NCI-H2171 treated with DMSO at 0.1 percent for 48 hours (cell line): ENCODE data around the gene ACTN1.

Experiments used
- DNase-seq: peaks from one replicate; lab custom pipeline; 2025; lab: John Stamatoyannopoulos, UW

ACTN1 gene

DNA sequence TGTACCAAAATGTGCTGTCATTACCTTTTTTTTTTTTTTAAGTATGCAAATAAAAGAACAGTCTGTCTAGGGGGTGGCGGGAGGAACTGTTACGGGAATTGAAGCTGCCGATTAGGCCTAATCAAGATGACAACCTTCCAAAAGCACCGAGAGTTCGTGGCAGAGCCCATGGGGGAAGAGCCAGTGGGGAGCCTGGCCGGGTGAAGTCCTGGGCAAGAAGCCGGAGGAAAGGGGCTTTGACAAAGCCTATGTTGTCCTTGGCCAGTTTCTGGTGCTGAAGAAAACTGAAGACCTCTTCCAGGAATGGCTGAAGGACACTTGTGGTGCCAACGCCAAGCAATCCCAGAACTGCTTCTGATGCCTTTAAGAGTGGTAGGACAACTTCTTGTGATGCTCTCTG lies 42.6 kb downstream of the ACTN1 start:
- no peak for DNase-seq

DNA sequence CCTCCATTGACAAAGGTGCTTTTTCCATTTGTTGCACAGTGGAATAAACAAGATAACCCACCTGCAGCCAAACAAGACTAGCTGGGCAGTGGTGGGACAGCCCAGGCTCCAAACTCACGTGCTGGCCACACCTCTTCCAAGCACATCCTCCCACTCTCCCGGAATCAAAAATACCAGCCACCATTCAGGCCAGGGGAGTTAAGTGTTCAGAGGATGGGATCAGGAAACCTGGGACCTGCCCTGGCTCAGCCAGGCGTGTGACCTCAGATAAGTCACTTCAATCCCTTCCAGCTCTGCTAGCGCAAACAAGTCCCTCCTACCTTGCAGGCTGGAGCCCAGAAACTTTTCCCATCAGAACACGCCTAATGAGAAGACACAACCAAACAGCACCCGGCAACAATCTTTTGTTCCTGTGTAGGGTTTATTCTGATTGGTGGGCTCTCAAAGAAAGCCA lies 43.3 kb downstream of the ACTN1 start:
- no peak for DNase-seq

DNA sequence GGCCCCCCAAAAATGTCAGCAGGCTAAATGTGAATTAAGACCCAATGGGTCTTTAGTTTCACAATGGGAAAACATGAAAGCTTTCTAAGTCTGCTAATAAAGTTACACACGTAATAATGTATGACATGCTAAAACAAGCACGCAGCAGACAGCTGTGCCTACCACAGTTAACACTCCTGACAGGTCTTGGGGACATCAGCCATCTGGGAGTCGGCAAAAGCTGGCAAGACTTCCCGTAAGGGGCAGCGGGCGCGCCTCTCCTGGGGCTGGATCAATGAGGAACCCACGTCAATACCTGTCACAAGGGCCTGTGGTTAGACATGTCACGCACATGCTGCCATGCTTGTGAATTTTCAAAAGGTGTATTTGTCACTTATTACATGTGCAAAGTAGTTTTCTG lies 45.0 kb downstream of the ACTN1 start:
- peak; percentile 83 for DNase-seq

DNA sequence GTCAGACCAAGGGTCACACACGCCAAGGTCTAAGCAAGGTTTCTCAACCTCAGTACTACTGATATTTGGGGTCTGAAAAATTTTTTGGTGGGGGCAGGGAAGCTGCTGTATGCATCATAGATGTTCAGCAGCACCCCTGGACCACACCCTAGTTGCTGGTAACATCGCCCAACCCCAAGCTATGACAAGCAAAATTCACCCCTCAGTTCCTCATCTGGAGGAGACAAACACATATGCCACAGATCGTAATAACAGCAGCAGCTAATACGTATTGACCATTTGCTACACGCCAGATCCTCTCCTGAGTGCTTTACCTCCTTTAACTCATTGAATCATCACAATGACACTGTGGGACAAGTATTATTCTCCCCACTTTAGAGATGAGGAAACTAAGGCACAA lies 46.4 kb downstream of the ACTN1 start:
- no peak for DNase-seq

DNA sequence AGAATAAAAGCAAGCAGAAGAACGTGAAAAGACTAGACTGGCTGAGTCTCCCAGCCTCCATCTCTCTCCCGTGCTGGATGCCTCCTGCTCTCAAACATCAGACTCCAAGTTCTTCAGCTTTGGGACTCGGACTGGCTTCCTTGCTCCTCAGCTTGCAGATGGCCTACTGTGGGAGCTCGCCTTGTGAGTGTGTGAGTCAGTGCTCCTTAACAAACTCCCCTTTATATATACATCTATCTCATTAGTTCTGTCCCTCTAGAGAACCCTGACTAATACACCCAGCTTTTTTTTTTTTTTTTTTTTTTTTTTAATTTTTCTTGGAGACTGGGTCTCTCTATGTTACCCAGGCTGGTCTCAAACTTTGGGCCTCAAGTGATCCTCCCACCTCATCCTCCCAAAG lies 46.9 kb downstream of the ACTN1 start:
- DNase-seq = no peak

DNA sequence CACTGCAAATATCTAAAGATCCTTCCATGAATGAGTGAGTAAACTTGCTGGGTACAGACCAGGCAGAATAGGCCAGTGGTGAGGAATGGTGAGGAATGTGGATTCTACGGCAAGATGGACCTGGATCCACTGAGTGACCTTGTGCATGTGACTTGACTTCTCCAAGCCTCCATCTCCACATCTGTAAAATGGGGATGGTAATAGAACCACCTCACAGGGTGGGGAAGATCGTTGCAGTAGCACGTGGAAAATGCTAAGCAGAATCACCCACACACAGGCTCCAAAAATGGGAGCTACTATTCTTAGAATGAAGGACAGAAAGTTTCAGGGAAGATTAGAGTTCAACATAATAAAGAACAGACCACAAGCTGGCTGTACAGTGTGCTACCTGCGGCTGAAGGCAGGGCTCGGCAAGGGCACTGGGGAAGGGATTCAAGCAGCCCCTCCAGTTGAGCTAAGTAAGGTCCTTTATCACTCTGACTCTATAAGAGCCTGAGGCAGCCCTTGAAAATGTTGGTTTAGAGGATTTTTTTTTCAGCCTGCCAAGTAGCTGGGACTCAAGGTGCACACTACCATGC lies 47.5 kb downstream of the ACTN1 start:
- DNase-seq = no peak

DNA sequence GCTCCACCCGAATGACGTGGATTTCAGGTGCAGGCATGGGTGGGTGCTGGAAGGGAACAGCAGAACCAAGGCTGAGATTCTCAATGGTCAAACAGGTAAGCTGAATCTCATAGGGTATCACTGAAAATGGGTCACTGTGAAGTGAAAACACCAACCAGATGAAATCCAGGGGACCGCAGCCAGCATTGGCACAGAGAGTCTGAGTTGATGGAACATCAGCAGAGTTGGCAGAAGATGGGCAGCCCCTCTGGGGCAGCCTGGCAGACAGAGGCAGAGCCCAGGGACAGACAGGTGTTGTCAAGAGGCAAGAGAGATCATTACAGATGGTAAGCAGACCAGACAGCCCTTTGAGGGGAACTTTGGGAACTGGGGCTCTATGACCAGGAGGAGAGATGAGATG lies 48.0 kb downstream of the ACTN1 start:
- DNase-seq = no peak

DNA sequence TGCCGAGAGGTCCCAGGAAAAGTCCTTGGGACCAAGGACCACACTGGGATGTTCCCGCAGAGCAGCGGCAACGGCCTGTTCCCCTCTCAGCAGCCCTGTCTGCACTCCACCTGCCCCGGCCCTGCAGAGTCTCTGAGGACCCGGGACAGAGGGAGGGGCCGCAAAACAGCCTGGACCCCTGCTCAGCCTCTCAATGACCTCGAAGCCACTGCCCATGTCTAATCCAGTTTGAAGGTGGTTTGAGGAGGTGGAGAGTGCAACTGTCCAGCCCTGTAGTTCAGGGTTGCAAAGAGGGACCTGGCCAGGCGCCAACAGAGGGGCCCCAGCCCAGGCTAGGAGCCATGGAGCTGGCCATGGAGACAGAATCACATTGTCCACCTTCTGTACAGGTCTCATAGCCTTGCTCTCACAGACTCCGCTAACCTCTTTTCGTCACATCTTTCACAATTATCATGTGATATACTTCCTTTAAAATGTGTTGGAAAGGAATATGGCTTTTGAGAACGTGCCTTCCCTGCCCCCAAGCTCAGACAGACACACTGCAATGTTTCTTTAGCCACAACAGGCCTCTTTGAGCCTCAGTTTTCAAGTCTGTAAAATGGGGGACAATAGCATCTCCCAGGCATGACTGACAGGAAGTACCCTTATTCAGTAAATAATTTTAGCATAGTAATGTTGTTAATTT lies 49.3 kb downstream of the ACTN1 start:
- no peak for DNase-seq

DNA sequence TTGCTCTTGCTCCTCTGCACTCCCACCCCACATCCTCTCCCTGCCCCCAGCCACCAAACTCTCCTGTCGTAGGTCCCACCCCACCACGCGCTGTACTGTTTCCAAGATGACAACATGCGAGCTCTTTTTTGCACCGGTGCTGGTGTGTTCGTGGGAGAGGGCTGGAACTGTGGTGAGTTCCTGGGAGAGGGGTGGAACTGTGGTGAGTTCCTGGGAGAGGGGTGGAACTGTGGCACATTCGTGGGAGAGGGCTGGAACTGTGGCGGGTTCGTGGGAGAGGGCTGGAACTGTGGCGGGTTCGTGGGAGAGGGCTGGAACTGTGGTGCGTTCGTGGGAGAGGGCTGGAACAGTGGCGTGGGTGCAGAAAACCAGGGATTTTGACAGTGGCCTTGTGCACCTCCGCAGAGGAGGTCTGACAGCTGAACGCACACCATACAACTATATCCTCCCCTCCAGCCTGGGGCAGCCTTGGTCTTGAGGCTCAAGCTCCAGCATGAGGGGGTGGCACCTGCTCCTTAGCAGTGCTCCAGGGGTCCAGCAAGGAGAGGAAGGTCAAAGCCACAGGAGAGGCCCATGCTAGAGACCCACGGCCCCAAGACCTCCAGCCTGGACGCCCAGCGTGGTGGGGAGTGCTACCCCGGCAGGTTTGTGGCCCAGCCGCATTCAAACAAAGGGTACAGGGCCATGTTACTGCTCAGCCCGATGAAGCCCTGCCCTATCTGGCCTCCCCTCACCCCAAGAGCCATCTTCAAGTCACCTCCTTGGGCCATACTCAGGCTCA lies 50.1 kb downstream of the ACTN1 start:
- DNase-seq = no peak

DNA sequence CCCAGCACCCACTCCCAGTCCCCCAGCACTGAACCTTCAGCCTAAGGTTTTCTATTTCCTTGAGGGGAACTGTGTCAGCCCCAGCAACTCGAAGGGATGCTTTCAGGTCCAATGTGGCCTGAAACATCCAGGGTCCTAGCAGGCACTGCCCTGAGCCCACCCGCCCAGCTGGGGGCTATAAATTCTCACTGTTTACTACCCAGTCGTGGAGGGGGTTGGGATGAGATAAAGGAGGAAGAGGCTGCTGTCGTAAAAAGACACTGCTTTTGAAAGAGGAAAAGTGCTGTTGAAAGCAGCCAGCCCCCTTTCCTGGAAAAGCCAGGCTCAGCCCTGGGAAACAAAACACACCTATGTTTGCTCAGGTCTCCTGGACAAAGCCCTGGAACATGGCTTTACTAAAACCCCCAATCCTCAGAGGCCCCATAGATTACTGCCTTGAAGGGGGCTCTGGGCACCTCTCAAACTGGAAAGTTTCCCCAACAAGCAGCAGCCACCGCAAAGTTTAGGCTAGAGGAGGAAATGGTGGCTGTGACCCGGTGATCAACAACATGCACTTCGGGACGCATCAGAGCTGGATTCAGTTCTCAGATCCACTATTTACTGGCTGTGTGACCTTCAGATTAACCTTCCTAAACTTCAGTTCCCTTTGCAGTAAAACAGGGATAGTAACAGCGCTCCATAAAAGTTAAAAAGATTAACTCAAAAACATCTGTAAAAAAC lies 51.0 kb downstream of the ACTN1 start:
- no peak for DNase-seq

DNA sequence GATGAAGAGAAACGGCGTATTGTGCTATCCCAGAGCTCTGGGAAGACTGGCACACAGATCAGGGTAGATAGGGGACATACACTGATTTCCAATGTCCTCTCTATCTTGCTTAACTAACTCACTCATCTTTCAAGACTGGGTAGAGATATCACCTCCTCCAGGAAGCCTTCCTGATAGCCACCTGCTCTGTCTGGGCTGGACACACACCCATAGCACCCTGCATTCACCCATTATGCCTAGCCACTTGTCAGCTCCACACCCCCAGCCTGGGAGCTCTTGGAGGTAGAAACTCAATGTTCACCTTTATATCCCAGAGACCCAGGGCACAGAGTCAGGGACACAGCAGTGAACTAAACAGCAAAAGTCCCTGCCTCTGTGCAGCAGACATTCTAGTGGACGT lies 52.0 kb downstream of the ACTN1 start:
- DNase-seq = no peak

DNA sequence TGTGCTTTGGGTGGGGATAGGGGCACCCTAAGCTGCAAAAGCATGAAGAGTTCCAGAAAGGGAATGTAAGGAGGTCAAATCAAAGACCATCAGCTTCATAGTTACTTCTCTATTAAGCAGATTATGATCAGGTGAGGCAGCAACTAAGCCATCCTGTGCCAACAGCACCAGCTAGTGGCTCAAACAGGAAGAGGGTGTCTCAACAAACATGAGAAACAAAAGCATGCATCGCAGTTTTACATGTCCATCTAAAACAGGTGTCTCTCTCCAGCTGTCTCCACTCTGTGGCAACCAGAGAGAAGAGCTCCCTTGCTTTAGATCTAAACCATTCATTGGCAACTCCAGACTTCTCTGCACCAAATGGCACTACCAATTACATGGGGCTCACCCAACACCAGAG lies 52.9 kb downstream of the ACTN1 start:
- DNase-seq = no peak

DNA sequence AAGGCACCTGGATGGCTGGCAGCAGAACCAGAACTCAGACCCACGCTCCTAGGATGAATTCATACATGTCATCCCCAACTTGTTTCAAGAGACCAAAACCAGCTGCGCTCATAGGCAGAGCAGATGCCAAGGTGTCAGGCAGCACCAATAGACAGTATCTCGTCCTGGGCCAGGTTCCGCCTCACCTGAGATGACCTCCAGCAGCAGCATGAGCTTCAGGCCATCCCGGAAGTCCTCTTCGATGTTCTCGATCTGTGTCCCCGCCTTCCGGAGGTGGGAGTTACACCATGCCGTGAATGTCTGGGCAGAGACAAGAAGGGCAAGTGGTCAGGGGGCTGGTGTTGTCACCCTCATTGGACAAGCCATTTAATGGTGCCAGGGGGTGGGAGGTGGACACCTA lies 53.7 kb downstream of the ACTN1 start:
- no peak for DNase-seq

DNA sequence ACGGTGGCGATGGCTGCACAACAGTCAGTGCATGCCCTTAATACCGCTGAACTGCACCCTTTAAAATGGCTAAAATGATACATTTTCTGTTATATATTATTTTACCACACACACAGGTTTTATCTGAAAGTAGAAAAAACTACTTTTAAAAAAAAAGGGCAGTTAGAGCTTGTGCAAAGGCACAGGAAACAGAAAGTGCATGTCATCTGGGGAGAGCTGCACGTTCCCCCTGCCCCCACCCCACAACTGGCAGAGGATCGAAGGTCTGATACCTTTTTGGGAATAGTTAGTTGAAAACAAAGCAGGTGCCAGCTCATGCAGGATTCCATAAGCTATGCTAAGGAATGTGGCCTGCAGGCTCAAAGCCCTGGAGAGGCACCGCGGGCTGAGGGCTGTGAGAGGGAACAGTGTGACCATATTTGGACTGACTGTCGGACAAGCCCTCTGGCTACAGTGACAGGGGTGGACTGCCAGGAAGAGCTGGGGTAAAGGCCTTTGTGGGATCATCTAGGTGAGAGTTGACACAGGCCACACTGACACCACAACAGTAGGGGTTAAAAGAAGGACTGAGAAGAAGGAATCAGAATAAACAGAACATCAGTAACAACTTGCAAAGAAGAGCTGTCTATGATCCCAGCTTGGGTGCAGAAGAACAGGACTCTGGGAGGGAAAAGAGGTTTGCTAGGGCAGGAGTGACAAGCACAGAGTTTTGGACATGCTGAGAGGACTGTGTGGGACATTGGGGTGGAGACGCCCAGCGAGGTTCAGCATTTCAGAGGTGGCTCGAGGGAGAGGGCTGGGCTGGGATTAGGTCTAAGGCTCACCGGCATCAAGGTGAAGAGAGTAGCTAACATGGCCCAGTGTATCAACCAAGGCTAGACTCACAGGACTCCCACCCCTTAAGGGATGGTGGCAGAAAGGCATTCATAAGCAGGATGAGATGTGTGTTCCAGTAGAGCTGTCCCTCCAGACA lies 54.6 kb downstream of the ACTN1 start:
- no peak for DNase-seq

DNA sequence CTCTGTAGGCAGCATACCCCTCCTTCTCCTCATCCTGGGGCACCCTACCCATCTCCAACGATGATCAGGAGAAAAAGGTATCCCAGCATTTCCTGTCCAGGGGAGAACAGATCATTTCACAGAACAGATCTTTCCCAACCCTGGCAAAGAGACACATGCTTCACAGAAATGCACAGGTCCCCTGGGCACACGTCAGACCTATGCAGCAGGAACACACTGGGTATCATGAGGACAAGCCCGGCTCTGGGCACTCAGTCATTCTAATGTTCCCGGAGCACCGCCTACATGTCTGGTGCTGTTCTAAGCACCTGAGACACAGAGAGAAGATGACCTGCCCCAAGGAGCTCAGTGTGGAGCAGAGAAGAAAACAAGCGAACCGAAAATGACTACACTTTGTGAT lies 56.2 kb downstream of the ACTN1 start:
- DNase-seq = peak; percentile 45

DNA sequence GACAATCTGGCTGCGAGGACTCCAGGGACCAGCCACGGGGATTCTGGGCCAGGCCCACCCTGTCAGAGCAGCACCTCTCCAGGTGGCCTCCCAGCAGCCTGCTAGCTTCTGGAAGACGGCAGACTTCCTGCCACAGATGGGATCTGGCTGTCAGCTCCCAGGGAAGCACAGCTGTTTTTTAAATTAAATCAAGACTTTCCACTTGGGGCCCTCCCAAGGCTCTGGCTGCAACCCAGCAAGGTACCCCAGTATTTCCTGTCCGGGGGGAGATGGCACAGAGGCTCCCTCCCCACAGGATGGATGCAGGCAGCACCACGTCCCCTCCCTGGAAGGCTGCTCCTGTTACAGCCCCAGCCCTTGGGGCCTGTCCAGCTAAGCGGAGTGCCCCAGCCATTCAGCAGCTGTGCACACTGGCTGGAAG lies 56.9 kb downstream of the ACTN1 start:
- DNase-seq = peak; percentile 95

DNA sequence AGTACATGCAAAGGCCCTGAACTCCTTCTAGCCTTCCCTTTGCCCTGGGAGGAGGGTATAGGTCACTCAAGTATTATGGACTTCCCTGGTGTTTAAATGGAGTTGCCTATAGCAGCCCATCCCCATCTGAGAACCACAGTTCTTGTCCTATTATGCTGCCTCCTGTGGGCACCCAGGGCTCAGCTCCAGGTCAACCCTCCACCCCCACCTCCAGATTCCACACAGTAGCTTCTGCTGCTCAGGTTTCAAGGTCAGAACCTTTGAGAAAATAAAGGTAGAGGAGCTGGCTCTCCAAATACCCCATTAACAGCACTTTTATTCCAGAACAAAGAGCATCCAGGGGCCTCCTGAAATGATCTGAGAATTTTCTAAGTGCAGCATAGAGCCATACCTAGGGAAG lies 57.4 kb downstream of the ACTN1 start:
- DNase-seq = no peak

DNA sequence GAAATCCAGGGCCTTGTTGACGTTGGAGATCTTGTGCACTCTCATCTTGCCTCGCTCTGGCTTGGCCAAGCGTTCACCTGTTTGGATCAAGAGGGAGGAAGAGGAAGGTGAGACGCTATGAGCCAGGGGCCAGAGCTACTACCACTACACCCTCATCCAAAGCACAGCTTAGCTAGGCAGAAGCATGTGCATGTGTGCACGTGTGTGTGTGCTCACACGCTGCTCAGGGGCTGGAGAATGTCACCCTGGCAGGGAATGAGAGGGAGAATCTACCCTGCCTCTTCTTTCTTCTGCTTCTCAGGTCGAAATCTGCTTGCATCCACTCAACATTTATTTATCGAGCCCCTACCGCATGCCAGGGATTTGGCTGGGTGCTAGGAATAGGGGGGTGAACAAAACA lies 58.1 kb downstream of the ACTN1 start:
- DNase-seq = no peak

DNA sequence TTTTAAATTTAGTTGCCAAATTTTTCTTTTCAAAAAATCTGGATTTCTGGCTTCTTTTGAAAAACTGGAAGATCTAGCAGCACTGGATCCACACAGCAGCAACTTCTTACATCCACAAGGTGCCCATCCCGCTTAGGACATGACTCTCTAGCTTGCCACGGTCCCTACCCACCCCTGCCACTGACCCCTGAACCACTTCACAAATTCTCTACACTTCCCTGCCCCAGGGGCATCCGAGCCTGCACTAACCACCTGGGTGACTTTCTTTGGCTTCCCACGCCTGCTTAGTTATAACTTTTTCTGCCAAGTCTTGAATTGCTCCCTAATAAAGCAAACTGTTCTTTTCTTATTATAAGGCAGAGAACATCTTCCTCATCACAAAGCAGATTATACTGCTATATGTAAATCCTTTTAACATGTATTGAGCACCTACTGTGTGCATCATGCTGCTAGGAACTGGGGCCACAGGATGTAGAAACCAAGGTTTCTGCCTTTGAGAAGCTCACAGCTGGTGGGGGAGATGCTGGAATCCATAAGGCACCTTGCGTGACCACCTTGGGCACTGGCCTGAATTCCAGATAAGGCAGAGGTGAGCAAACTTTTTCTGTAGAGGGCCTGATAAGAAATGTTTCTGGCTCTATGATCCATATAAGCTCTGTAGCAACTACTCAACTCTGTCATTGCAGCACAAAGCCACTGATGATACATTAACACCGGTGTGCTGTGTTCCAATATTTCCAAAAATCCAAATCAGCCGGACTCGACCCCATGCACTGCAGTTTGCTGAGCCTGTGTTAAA lies 59.8 kb downstream of the ACTN1 start:
- no peak for DNase-seq

DNA sequence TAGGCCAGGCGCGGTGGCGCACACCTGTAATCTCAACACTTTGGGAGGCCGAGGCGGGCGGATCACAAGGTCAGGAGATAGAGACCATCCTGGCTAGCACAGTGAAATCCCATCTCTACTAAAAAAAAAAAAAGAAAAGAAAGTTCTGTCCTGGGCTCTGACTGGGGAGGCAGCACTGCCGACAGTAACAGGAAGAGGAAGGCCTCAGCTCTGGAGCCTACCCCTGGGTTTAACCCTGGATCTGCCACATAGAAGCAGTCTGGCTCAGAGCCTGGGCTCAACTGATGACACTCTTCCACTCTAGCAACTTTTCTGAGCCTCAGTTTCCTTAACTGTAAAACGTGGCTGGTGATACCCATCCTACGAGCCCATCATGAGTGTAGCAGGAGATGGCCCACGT lies 60.5 kb downstream of the ACTN1 start:
- DNase-seq = no peak
